ENCODE measurements around the gene IRF2BP2. TPM values are rescaled to one million over a fixed set of nuclear protein-coding genes. Genes with fewer than 3 reads are reported as not detected.

IRF2BP2 gene
- total and polyA plus RNA-seq, 2 of the 13 experiments (the other 11 are each of a cell fraction or from before 2014, with no cell fraction given) = 140 to 147 TPM

GRCh38 chr1:234599617-234600417, 10.2 kb downstream of the IRF2BP2 start (continued):
- TF ChIP-seq KDM5B (CRISPR knock-in tag; IDR thresholded peaks at IDR 0.05; ENCODE audit: borderline replicate concordance) = peak; percentile 88; the same call in 1 of the 2 replicates
- peak; percentile 55; the same call in 1 of the 2 replicates for TF ChIP-seq RCOR2 (CRISPR knock-in tag; IDR thresholded peaks at IDR 0.05)
- peak; percentile 55; the same call in 1 of the 2 replicates for TF ChIP-seq RFXAP (CRISPR knock-in tag; IDR thresholded peaks at IDR 0.05; ENCODE audit: borderline replicate concordance)
- TF ChIP-seq ZNF841 (CRISPR knock-in tag; IDR thresholded peaks at IDR 0.05; ENCODE audit: borderline replicate concordance) = no peak
- TF ChIP-seq, protein P1, sequence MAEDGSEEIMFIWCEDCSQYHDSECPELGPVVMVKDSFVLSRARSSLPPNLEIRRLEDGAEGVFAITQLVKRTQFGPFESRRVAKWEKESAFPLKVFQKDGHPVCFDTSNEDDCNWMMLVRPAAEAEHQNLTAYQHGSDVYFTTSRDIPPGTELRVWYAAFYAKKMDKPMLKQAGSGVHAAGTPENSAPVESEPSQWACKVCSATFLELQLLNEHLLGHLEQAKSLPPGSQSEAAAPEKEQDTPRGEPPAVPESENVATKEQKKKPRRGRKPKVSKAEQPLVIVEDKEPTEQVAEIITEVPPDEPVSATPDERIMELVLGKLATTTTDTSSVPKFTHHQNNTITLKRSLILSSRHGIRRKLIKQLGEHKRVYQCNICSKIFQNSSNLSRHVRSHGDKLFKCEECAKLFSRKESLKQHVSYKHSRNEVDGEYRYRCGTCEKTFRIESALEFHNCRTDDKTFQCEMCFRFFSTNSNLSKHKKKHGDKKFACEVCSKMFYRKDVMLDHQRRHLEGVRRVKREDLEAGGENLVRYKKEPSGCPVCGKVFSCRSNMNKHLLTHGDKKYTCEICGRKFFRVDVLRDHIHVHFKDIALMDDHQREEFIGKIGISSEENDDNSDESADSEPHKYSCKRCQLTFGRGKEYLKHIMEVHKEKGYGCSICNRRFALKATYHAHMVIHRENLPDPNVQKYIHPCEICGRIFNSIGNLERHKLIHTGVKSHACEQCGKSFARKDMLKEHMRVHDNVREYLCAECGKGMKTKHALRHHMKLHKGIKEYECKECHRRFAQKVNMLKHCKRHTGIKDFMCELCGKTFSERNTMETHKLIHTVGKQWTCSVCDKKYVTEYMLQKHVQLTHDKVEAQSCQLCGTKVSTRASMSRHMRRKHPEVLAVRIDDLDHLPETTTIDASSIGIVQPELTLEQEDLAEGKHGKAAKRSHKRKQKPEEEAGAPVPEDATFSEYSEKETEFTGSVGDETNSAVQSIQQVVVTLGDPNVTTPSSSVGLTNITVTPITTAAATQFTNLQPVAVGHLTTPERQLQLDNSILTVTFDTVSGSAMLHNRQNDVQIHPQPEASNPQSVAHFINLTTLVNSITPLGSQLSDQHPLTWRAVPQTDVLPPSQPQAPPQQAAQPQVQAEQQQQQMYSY (CRISPR knock-in tag; IDR thresholded peaks at IDR 0.05) = peak; percentile 81
- peak; percentile 81 for TF ChIP-seq TFDP2 (CRISPR knock-in tag; IDR thresholded peaks at IDR 0.05)
- TF ChIP-seq XBP1 (CRISPR knock-in tag; IDR thresholded peaks at IDR 0.05) = 0 out of 2 replicates have a peak, but pooled peaks have one; percentile 75
- peak; percentile 79 for TF ChIP-seq ZNF609 (CRISPR knock-in tag; IDR thresholded peaks at IDR 0.05; ENCODE audit: borderline replicate concordance)
- TF ChIP-seq SRSF1 (optimal IDR thresholded peaks at IDR 0.05; ENCODE audit: low read depth, low read length) = no peak
- TF ChIP-seq MLX (CRISPR knock-in tag; IDR thresholded peaks at IDR 0.05) = peak; percentile 42; the same call in 1 of the 2 replicates
- peak; percentile 88 for TF ChIP-seq KDM2A (CRISPR knock-in tag; IDR thresholded peaks at IDR 0.05; ENCODE audit: borderline replicate concordance, low read depth)
- TF ChIP-seq AKAP8 (CRISPR knock-in tag; IDR thresholded peaks at IDR 0.05) = peak; percentile 49; the same call in 1 of the 2 replicates
- TF ChIP-seq, protein P2, sequence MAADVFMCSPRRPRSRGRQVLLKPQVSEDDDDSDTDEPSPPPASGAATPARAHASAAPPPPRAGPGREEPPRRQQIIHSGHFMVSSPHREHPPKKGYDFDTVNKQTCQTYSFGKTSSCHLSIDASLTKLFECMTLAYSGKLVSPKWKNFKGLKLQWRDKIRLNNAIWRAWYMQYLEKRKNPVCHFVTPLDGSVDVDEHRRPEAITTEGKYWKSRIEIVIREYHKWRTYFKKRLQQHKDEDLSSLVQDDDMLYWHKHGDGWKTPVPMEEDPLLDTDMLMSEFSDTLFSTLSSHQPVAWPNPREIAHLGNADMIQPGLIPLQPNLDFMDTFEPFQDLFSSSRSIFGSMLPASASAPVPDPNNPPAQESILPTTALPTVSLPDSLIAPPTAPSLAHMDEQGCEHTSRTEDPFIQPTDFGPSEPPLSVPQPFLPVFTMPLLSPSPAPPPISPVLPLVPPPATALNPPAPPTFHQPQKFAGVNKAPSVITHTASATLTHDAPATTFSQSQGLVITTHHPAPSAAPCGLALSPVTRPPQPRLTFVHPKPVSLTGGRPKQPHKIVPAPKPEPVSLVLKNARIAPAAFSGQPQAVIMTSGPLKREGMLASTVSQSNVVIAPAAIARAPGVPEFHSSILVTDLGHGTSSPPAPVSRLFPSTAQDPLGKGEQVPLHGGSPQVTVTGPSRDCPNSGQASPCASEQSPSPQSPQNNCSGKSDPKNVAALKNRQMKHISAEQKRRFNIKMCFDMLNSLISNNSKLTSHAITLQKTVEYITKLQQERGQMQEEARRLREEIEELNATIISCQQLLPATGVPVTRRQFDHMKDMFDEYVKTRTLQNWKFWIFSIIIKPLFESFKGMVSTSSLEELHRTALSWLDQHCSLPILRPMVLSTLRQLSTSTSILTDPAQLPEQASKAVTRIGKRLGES (CRISPR knock-in tag; IDR thresholded peaks at IDR 0.05; ENCODE audit: borderline replicate concordance) = peak; percentile 76; the same call in 1 of the 2 replicates
- TF ChIP-seq ZMAT3 (CRISPR knock-in tag; conservative IDR thresholded peaks at IDR 0.05) = peak; percentile 88

All from HepG2 (cell line).